NB4 (cell line): Measurements from ENCODE around the gene IER3.
A peak's percentile ranks its signal among the peaks of the same experiment; 100 is the strongest.

Experiments used
- DNase-seq: peaks from one replicate; pipeline ENCODE4 v3.0.0; 2010; ENCODE audit warnings: low read depth
- H3K4me3 ChIP-seq: one replicate; pipeline ENCODE4 v1.5.1; 2011; ENCODE audit warnings: mild to moderate bottlenecking, low read depth, low read length, moderate library complexity
- MYC ChIP-seq: IDR thresholded peaks from 2 replicates; pipeline ENCODE4 v1.6.1; 2011; ENCODE audit warnings: low read depth, low read length
- POLR2A ChIP-seq: IDR thresholded peaks from 2 replicates; pipeline ENCODE4 v1.6.1; 2011; ENCODE audit warnings: mild to moderate bottlenecking; ENCODE audit not compliant: insufficient read length; ENCODE audit errors: extremely low read depth
- TF ChIP-seq, protein P1 (sequence below): IDR thresholded peaks from one replicate; pipeline ENCODE4 v1.5.1; 2012; ENCODE audit warnings: low read depth, low read length
- TF ChIP-seq, protein P2 (sequence below): IDR thresholded peaks from 2 replicates; pipeline ENCODE4 v1.6.1; 2011; ENCODE audit warnings: low read depth, low read length

IER3 gene

DNA sequence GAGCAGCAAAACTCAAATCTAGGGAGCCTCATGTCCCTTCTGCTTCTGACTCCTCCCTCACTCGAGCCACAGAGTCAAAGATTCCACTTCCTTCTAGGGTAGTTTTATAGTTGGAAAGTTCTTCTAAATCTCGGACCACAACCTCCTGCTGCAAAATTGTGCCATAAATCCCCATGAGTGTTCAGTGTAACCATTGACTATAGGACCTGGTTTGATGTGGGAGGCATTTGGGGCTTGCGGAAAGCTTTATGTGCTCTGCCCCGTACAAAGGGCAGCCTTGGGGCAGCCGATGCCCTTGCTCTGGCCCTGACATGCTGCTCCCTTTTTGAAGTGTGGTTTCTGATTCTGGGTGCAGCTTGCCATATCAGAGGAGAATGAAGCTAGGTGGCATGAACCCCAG is 43.6 kb upstream of the IER3 start:
- peak; percentile 64 for TF ChIP-seq MYC
- TF ChIP-seq, protein P1, sequence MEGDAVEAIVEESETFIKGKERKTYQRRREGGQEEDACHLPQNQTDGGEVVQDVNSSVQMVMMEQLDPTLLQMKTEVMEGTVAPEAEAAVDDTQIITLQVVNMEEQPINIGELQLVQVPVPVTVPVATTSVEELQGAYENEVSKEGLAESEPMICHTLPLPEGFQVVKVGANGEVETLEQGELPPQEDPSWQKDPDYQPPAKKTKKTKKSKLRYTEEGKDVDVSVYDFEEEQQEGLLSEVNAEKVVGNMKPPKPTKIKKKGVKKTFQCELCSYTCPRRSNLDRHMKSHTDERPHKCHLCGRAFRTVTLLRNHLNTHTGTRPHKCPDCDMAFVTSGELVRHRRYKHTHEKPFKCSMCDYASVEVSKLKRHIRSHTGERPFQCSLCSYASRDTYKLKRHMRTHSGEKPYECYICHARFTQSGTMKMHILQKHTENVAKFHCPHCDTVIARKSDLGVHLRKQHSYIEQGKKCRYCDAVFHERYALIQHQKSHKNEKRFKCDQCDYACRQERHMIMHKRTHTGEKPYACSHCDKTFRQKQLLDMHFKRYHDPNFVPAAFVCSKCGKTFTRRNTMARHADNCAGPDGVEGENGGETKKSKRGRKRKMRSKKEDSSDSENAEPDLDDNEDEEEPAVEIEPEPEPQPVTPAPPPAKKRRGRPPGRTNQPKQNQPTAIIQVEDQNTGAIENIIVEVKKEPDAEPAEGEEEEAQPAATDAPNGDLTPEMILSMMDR: no peak
- no peak overlapping the region for H3K4me3 ChIP-seq
- DNase-seq: peak; percentile 92

DNA sequence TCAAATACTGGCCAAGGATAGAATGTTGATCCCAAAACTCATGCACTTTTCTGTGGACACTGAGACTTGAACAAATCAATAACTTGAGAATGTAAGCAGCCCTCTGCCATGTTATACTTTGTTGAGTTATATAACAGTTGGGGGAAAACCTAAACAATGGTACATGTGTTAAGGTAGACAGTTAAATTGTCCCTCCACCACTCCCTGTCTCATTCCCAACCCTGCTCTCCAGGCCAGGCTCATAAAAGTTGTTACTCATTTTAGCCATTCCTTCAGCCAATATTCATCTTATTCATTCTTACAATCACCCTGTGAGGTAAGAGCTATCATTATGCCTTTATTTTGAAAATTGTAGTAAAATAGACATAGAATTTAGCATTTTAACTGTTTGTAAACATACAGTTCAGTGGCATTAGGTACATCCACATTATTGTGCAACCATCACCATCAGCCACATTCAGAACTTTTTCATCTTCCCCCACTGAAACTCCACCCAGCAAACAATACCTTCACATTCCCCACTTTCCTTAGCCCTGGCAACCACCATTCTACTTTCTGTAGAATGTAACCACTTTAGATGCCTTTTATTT is 38.2 kb upstream of the IER3 start:
- no peak overlapping the region for H3K4me3 ChIP-seq
- TF ChIP-seq MYC (no peak), POLR2A (no peak)
- TF ChIP-seq, protein P2, sequence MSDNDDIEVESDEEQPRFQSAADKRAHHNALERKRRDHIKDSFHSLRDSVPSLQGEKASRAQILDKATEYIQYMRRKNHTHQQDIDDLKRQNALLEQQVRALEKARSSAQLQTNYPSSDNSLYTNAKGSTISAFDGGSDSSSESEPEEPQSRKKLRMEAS: no peak
- TF ChIP-seq, protein P1: no peak
- no peak for DNase-seq

DNA sequence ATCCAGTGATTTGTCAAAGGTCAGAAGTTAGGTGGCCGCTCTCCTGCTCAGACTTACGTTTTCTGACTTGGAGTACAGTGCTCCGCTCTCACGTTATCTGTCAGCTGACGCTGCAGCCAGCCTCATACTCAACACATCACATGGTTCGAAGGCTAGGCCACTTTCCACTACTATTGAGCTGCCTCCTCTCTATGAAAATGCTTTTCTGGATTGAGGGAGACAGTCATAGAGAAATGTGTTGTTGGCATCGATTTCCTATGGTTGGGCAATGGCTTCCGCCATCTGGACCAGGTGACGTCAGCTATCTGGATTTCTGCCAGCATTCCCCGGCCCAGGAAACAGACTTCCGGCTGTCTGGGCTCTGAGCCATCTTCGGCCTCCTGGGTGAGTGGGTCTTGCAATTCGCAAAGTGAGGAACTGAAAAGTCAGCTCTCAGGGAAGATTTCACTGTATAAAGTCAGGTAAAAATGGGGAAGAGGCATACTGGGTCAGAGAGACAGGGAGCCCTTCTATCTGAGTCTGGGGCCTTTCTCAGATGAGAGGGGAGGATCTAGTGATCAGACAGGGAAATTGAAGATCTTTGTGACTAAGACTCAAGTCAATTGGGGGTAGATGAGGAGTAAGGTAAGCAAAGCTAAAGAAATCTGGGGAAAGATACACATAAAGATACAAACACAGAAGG is 37.5 kb upstream of the IER3 start:
- peak; percentile 93 for DNase-seq
- no peak overlapping the region for H3K4me3 ChIP-seq
- TF ChIP-seq, protein P1: no peak
- TF ChIP-seq, protein P2: no peak
- TF ChIP-seq MYC (no peak), POLR2A (no peak)

DNA sequence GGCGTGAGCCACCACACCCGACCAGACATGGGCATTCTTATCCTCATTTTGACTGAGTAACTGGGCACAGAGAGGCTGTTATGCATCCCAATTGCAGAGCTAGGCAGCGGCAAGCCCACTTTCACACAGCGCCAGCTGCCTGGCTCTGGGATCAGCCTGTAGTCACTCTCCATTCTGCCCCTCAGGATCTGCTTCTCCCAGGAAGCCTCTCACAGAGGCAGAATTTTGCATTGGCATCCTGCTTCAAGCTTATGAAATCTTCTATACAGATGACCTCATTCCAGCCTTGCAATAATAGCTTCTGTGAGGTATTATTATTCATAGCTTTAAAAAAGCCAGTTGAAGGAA is 37.0 kb upstream of the IER3 start:
- no peak overlapping the region for H3K4me3 ChIP-seq
- TF ChIP-seq MYC: no peak
- TF ChIP-seq, protein P1: no peak
- TF ChIP-seq POLR2A: no peak
- TF ChIP-seq, protein P2: no peak
- no peak for DNase-seq

DNA sequence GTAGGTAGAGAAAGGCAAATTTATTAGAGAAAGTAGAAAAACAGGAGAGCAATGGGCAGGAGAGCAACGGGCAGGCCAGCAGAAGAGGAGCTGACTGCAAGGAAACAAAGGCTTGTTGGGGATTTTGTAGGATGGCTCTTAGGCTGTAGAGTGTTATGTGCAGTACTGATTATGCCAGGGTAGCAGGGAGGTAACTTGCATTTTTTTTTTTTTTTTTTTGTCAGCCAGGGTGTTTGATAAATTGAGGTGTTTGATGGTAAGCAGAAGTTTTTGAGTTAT is 36.2 kb upstream of the IER3 start:
- no peak overlapping the region for H3K4me3 ChIP-seq
- DNase-seq: no peak
- TF ChIP-seq POLR2A: no peak
- TF ChIP-seq, protein P1: no peak
- no peak for TF ChIP-seq MYC
- TF ChIP-seq, protein P2: no peak

DNA sequence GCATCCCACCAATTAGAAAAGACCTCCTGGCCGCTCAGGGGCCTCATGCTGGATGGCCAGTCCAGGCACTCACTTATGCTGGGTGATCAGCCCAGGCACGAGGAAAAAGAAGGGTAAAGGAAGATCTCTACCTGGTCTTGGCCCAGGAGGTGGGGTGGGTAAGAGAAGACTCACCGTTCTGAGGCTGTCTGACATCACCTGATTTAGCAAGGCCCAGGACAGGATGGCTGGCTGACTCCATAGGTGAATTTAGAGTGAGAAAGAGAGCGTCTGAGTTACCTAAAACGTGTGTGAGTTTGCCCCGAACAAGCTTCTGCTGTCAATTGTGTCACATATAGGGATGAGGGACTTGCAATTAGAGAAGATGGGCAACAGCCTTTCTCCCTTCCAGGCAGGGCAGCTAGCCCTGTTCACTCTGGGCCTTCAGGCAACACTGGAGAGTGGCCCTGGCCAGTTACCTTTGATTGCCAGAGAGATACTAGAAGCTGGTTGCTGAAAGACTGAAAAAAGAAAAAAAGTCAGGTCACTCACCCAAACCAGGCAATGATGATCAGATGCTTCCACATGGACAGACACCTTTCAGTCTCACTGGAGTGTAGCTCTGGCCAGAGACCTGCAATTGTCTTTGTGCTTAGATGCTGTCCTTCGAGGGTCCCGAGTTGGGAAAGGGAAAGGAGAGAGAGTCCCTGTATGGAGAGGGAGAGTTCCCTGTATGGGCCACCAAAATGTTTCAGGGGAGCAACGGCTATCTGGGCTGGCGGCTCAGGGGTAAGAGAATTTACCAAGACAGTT is 35.7 kb upstream of the IER3 start:
- no peak overlapping the region for H3K4me3 ChIP-seq
- TF ChIP-seq, protein P2: no peak
- no peak for TF ChIP-seq POLR2A
- no peak for TF ChIP-seq MYC
- TF ChIP-seq, protein P1: no peak
- DNase-seq: no peak
